ENCODE measurements around the gene ADRA2C. TPM values are rescaled to one million over a fixed set of nuclear protein-coding genes. Genes with fewer than 3 reads are reported as not detected.
A peak's percentile ranks its signal among the peaks of the same experiment; 100 is the strongest.

Gene ADRA2C
- total and polyA plus RNA-seq, 2 of the 13 experiments (the other 11 are each of a cell fraction or from before 2014, with no cell fraction given), result 15.4 to 69.7 TPM

DNA sequence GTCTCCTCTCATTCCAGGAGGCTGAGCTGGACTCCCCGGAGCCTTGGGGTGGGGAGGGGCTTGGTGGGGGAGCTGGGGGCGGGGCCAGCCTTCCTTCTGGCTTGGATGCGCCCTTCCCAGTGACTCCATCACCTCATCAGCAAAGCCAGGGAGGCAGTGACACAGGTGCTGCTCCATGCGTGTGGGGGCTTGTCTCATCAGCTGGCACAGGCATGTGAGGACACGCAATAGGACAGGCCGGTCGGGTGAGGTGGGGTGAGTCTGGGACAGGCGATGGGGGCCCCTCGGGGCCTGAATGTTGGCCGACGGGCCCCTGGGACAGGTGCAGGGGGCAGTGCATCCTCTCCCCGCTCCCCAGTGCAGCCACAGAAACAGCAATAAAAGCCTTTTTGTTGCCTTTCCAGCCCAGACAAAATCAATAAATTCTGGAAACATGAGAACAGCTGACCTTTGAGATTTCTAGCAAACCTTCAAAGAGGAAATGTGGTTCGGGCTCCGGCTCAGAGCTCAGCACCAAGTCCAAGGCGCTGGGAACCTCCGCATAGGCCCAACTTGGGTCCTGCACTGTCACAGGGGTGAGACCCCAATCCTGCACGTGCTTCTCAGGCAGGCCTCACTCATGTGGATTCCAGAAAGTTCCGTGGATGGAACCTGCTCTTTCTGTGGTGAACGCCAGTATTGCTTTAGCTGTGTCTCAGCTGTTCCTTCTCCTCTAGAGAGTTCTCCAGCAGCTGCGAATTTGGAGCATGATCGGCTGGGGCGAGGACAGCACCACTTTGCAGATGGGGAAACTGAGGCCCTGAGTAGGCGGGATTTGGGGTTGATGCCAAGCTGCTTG is 18.5 kb downstream of the ADRA2C start (continued):
- TF ChIP-seq RBM39 (IDR thresholded peaks at IDR 0.05; ENCODE audit: low read depth, low read length, poor library complexity, severe bottlenecking) (no peak), FOSL1 (CRISPR knock-in tag; IDR thresholded peaks at IDR 0.05; ENCODE audit: borderline replicate concordance) (peak; percentile 28; the same call in 1 of the 2 replicates), RAD51 (IDR thresholded peaks at IDR 0.05; ENCODE audit: borderline replicate concordance) (no peak), ZNF468 (CRISPR knock-in tag; IDR thresholded peaks at IDR 0.05) (no peak), ARID2 (CRISPR knock-in tag; IDR thresholded peaks at IDR 0.05; ENCODE audit: borderline replicate concordance) (peak; percentile 78; the same call in 1 of the 2 replicates), ZNF773 (CRISPR knock-in tag; IDR thresholded peaks at IDR 0.05; ENCODE audit: borderline replicate concordance) (no peak), PAWR (CRISPR knock-in tag; IDR thresholded peaks at IDR 0.05; ENCODE audit: borderline replicate concordance) (no peak), FOXA3 (CRISPR knock-in tag; IDR thresholded peaks at IDR 0.05) (peak; percentile 69), PRPF4 (IDR thresholded peaks at IDR 0.05; ENCODE audit: low read depth, low read length, poor library complexity, severe bottlenecking) (no peak), ESRRA (CRISPR knock-in tag; IDR thresholded peaks at IDR 0.05; ENCODE audit: low read depth) (0 out of 2 replicates have a peak, but pooled peaks have one; percentile 55), ZNF670 (CRISPR knock-in tag; IDR thresholded peaks at IDR 0.05; ENCODE audit: borderline replicate concordance) (peak; percentile 68; the same call in 1 of the 2 replicates), MATR3 (CRISPR knock-in tag; IDR thresholded peaks at IDR 0.05) (no peak), NPAS2 (CRISPR knock-in tag; IDR thresholded peaks at IDR 0.05; ENCODE audit: borderline replicate concordance) (no peak), SKI (IDR thresholded peaks at IDR 0.05; ENCODE audit: partially characterized antibody) (peak; percentile 96), HOXA3 (CRISPR knock-in tag; IDR thresholded peaks at IDR 0.05) (peak; percentile 83)
- TF ChIP-seq, protein P1, sequence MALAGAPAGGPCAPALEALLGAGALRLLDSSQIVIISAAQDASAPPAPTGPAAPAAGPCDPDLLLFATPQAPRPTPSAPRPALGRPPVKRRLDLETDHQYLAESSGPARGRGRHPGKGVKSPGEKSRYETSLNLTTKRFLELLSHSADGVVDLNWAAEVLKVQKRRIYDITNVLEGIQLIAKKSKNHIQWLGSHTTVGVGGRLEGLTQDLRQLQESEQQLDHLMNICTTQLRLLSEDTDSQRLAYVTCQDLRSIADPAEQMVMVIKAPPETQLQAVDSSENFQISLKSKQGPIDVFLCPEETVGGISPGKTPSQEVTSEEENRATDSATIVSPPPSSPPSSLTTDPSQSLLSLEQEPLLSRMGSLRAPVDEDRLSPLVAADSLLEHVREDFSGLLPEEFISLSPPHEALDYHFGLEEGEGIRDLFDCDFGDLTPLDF (CRISPR knock-in tag; IDR thresholded peaks at IDR 0.05), result peak; percentile 77
- TF ChIP-seq, protein P2, sequence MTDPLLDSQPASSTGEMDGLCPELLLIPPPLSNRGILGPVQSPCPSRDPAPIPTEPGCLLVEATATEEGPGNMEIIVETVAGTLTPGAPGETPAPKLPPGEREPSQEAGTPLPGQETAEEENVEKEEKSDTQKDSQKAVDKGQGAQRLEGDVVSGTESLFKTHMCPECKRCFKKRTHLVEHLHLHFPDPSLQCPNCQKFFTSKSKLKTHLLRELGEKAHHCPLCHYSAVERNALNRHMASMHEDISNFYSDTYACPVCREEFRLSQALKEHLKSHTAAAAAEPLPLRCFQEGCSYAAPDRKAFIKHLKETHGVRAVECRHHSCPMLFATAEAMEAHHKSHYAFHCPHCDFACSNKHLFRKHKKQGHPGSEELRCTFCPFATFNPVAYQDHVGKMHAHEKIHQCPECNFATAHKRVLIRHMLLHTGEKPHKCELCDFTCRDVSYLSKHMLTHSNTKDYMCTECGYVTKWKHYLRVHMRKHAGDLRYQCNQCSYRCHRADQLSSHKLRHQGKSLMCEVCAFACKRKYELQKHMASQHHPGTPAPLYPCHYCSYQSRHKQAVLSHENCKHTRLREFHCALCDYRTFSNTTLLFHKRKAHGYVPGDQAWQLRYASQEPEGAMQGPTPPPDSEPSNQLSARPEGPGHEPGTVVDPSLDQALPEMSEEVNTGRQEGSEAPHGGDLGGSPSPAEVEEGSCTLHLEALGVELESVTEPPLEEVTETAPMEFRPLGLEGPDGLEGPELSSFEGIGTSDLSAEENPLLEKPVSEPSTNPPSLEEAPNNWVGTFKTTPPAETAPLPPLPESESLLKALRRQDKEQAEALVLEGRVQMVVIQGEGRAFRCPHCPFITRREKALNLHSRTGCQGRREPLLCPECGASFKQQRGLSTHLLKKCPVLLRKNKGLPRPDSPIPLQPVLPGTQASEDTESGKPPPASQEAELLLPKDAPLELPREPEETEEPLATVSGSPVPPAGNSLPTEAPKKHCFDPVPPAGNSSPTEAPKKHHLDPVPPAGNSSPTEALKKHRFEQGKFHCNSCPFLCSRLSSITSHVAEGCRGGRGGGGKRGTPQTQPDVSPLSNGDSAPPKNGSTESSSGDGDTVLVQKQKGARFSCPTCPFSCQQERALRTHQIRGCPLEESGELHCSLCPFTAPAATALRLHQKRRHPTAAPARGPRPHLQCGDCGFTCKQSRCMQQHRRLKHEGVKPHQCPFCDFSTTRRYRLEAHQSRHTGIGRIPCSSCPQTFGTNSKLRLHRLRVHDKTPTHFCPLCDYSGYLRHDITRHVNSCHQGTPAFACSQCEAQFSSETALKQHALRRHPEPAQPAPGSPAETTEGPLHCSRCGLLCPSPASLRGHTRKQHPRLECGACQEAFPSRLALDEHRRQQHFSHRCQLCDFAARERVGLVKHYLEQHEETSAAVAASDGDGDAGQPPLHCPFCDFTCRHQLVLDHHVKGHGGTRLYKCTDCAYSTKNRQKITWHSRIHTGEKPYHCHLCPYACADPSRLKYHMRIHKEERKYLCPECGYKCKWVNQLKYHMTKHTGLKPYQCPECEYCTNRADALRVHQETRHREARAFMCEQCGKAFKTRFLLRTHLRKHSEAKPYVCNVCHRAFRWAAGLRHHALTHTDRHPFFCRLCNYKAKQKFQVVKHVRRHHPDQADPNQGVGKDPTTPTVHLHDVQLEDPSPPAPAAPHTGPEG (CRISPR knock-in tag; IDR thresholded peaks at IDR 0.05), result peak; percentile 67; the same call in 1 of the 2 replicates
- TF ChIP-seq, protein P3, sequence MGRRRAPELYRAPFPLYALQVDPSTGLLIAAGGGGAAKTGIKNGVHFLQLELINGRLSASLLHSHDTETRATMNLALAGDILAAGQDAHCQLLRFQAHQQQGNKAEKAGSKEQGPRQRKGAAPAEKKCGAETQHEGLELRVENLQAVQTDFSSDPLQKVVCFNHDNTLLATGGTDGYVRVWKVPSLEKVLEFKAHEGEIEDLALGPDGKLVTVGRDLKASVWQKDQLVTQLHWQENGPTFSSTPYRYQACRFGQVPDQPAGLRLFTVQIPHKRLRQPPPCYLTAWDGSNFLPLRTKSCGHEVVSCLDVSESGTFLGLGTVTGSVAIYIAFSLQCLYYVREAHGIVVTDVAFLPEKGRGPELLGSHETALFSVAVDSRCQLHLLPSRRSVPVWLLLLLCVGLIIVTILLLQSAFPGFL (CRISPR knock-in tag; IDR thresholded peaks at IDR 0.05), result no peak

Measured in HepG2 (cell line).